H1 (cell line): ENCODE results near the gene IGSF9B.

ENCODE experiments used
- EZH2 ChIP-seq: fragments of 200-600 bp; sonication (generic); IDR thresholded peaks from 2 replicates; pipeline ENCODE4 v1.7.1; 2012; ENCODE audit warnings: low read depth, mild to moderate bottlenecking, moderate library complexity, low read length, inconsistent platforms; ENCODE audit not compliant: severe bottlenecking
- GABPA ChIP-seq: IDR thresholded peaks from 2 replicates; pipeline ENCODE4 v1.6.1; 2011; ENCODE audit warnings: mild to moderate bottlenecking, low read length, moderate library complexity, borderline replicate concordance; ENCODE audit not compliant: insufficient read depth
- MAFK ChIP-seq: IDR thresholded peaks from 2 replicates; pipeline ENCODE4 v1.6.1; 2012; ENCODE audit warnings: low read depth, mild to moderate bottlenecking, improper control_type of control experiment, low read length
- RAD21 ChIP-seq, 2 experiments: IDR thresholded peaks in 1 of 2; conservative IDR thresholded peaks in 1 of 2; 2 replicates each; pipeline ENCODE4 v1.6.1; 2011; ENCODE audit warnings: low read depth in 2 of 2, low read length in 2 of 2, improper control_type of control experiment in 1 of 2, inconsistent platforms in 1 of 2, mild to moderate bottlenecking in 1 of 2, moderate library complexity in 1 of 2
- RFX5 ChIP-seq: IDR thresholded peaks from 2 replicates; pipeline ENCODE4 v1.6.1; 2011; ENCODE audit warnings: low read depth, low read length, improper control_type of control experiment, borderline replicate concordance
- SP1 ChIP-seq: IDR thresholded peaks from 2 replicates; pipeline ENCODE4 v1.6.1; 2011; ENCODE audit warnings: low read depth, low read length
- ZNF274 ChIP-seq: IDR thresholded peaks from 2 replicates; pipeline ENCODE4 v1.7.0; 2012; ENCODE audit warnings: low read length, borderline replicate concordance; ENCODE audit errors: extremely low read depth
- TF ChIP-seq, protein P1 (sequence below), 3 experiments: IDR thresholded peaks; 1 replicate in 2 of 3; 2 replicates in 1 of 3; pipeline versions ENCODE4 v1.5.1 to v1.6.1; 2011; ENCODE audit warnings: low read length in 3 of 3, mild to moderate bottlenecking in 3 of 3, inconsistent platforms in 2 of 3, low read depth in 1 of 3, moderate library complexity in 1 of 3; ENCODE audit not compliant: insufficient read depth in 1 of 3; ENCODE audit errors: control extremely low read depth in 1 of 3

DNA sequence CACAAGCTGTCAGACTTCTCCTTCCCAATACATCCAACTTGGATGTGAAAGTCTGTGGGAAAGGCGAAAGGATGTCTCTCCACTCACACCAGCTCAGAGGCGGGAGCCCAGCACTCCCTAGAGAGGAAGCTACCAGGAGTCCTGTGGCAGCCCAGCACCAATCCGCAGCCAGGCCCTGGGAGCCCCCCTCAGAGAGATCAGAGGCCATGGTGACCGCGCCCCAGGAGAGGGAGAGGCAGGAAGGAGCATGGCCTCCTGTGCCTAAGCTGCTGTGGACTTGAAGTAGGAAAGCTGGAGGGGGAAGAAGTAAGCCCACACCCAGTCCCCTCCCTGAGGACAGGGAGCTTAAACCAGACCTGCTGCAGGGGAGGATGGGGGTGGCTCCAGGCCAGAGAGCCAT, 24.4 kb upstream of the IGSF9B start:
- TF ChIP-seq, protein P1, sequence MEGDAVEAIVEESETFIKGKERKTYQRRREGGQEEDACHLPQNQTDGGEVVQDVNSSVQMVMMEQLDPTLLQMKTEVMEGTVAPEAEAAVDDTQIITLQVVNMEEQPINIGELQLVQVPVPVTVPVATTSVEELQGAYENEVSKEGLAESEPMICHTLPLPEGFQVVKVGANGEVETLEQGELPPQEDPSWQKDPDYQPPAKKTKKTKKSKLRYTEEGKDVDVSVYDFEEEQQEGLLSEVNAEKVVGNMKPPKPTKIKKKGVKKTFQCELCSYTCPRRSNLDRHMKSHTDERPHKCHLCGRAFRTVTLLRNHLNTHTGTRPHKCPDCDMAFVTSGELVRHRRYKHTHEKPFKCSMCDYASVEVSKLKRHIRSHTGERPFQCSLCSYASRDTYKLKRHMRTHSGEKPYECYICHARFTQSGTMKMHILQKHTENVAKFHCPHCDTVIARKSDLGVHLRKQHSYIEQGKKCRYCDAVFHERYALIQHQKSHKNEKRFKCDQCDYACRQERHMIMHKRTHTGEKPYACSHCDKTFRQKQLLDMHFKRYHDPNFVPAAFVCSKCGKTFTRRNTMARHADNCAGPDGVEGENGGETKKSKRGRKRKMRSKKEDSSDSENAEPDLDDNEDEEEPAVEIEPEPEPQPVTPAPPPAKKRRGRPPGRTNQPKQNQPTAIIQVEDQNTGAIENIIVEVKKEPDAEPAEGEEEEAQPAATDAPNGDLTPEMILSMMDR (IDR thresholded peaks at IDR 0.05; ENCODE audit: control extremely low read depth in 1 of 3, insufficient read depth in 1 of 3, low read depth in 1 of 3, low read length in 3 of 3) = no peak
- TF ChIP-seq MAFK (no peak), SP1 (no peak), RAD21 (IDR thresholded peaks at IDR 0.05 in 1 of 2, conservative IDR thresholded peaks at IDR 0.05 in 1 of 2; ENCODE audit: low read depth in 2 of 2, low read length in 2 of 2) (no peak), EZH2 (no peak), ZNF274 (no peak), RFX5 (no peak), GABPA (no peak)
